ENCODE measurements around the gene SH2B3.

SH2B3 gene

GRCh38 chr12:111429828-111430432 is 24.2 kb downstream of the SH2B3 start:
- DNase-seq: no peak

- no peak for DNase-seq
Observed at GRCh38 chr12:111430433-111431353, 25.0 kb downstream of the SH2B3 start.

DNA sequence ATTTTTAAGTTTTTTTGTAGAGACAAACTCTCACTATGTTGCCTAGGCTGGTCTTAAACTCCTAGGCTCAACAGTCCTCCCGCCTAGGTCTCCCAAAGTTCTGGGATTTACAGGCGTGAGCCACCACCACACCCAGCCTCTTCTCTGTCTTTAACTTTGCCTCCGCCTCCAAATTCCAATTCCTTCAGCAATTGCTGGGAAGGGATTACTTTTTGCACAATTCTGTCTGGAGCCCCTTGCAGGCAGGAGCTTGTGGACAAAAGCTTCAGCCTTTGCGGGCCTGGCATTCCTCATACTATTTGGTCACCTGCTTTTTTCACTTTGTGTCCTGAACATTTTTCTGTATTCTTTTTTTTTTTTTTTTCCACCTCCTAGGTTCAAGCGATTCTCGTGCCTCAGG is 26.0 kb downstream of the SH2B3 start:
- no peak for DNase-seq

GRCh38 chr12:111434049-111434448 is 28.3 kb downstream of the SH2B3 start:
- DNase-seq: no peak

GRCh38 chr12:111434680-111435338 is 29.1 kb downstream of the SH2B3 start:
- no peak for DNase-seq

GRCh38 chr12:111435661-111436201 is 30.0 kb downstream of the SH2B3 start:
- DNase-seq: no peak

GRCh38 chr12:111436266-111436665 is 30.5 kb downstream of the SH2B3 start:
- DNase-seq: no peak

DNA sequence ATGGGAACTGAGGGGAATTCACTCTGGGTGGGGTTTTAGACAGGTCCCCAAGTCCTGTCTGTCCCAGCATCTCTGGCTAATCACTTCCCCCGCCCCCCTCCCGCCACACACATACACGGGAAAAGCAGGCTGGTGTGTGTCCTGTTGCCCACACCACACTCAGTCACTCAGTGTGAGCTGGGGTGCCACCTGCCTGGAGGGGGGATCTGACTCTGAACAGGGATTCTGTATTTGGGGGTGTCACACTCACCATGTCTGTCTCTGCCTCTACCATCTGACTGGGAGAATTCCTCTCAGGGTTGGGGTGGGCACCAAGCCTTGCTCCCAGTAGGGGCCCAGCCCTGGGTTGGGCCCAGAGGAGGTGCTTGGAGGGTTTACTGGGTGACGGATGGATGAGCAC is 31.1 kb downstream of the SH2B3 start:
- no peak for DNase-seq

GRCh38 chr12:111437816-111438454 is 32.2 kb downstream of the SH2B3 start:
- no peak for DNase-seq

DNA sequence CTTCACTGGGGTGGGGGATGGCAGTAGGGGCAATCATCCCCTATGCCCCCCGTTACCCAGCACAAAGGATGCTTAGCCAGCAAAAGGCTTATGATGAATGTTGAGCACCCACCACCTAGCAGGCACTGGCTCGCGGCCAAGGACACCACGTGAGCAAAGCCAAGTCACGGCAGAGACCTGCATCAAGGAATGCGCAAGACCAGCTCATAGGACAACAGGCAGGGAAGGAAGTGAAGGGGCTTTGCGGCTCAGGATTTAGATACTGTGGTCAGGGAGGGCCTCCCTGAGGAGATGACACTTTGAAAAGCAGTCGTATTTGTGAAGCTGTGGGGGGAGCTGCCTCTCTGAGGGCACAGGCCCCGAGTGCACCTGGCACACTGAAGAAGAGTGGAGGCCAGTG is 32.8 kb downstream of the SH2B3 start:
- DNase-seq: no peak

DNA sequence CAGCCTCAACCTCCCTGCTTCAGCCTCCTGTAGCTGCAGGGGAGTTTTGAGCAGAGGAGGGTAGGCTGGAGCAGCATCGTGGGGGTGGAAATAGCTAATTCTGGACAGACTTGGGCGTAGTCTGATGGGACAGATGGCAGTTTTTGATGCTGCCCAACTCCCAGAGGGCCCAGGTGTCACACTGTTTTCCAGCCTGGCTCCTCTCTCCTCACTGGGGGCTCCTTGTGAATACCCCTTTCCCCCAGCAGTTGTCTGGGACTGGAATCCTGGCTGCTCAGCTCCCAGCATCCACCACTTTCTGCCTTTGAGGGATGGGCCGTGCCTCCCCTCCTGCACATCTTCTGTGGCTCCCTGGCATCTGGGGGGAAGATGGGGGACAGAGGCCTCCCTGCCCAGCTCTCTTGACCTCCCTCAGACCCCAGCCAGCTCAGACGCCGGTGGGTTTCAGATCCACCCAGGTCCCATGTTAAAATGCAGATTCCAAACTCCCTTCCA is 34.0 kb downstream of the SH2B3 start:
- DNase-seq: no peak

DNA sequence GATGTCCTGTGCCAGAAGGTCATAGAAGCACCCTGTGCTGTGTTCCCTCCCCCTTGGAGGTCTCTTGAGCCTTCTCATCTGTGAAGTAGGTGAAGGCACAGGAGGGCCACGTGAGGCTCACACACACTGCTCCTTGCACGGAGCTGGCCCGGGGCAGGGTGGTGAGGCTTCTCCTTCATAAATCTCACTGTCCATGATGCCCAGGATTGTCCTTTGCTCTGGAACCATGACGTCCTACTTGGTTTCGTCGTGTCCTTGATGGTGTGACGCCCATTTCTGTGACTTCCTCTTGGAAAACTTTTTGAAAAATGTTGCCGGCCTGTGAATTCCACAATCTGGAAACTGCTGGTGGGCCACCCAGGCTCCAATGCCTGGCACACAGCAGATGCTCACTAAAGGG is 34.4 kb downstream of the SH2B3 start:
- no peak for DNase-seq

DNA sequence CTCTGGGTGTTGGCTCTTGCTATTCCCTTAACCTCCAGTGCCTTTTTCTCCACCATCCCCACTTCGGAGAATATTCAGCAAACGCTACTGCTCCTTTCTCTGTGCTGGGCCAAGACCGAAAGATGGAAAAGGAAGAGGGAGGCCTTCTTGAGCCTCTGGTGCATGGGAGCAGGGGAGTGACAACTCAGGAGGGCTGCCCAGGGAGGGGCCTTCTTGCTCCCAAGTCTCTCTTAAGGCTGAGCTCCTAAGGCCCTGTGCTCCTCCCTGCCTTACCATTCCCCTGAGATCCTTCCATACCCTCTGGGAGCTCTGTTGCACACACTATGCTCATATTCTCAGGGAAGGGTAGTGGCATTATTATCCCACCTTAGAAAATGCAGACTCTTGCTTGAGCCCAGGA is 34.9 kb downstream of the SH2B3 start:
- DNase-seq: no peak

- no peak for DNase-seq
Observed at GRCh38 chr12:111441107-111441928, 35.6 kb downstream of the SH2B3 start.

- no peak for DNase-seq
Observed at GRCh38 chr12:111442301-111443045, 36.8 kb downstream of the SH2B3 start.

DNA sequence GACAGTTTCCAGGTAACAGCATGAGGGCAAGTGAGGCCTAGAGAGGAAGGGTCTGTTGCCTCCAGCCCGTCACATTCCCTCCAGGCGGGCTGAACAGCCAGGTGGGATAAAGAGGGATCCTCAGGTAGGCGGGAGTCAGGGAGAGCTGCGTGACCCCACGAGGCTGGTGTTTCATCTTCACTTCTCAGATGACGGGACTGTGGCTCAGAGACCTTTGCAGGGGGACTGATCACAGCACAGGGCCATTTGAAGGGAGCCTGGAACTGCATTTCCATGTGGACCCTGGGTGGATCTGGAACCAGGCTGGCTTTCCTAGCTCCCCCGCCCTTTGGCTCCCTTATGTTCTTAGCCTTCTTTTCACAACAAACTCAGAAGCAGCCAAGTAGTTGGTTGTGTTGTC is 37.4 kb downstream of the SH2B3 start:
- DNase-seq: no peak

- DNase-seq: no peak
Observed at GRCh38 chr12:111443586-111443985, 37.9 kb downstream of the SH2B3 start.

GRCh38 chr12:111444314-111444924 is 38.7 kb downstream of the SH2B3 start:
- no peak for DNase-seq

DNA sequence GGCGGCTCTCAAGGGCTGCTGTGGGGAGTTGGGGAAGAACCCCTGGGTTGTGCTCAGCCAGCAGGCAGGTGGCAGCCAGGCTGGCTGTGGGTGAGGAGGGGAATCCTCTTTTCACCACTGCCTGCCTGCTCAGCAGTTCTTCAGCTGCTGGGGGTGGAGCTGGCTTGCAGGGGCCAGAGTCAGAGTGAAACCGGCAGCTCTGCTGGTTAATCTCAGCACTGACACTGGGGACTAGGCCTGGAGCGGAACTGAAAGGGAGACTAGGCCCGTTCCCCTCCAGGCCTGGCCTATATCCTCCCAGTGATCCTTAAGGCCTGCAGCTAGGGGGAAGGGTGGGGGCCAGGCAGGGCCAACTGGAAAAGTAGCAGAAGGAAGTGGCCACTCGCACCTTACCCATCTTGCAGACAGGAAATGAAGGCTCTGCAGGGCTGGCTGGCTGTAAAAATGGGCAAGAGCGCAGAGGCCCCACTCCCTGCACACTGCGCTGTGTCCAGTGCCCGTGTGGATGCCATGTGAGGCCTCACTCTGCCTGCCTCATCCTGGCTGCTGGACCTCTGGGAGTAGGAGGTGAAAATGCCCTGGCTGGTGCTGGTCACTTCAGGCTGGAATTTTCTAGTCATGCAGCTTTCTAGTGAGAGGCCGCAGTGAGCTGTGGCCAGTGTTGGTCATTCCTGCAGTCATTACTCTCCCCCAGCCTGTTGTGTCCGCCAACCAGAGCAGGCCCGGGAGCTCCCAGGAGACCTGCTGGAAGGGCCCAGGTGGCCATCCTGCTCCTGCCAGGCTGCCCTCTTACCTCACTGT is 39.4 kb downstream of the SH2B3 start:
- no peak for DNase-seq

Measured in NCI-H446 (cell line).